ENCODE results near the gene SLC6A9.

Gene SLC6A9

DNA sequence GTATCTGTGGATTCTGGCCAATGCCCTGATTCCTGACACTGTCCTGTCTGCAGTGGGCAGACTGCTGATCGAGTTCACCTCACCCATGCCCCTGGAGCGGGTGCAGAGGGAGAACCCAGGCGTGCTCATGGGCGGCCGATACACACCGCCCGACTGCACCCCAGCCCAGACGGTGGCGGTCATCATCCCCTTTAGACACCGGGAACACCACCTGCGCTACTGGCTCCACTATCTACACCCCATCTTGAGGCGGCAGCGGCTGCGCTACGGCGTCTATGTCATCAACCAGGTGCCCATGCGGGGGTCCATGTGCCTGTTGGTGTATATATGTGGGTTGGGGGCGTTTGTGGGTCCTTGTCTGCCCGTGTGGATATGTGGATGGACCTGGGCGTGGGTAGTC lies 49.6 kb downstream of the SLC6A9 start:
- no peak for TF ChIP-seq CTCF (IDR thresholded peaks at IDR 0.05)
- no peak for DNase-seq
- peaks cover 80% of the 10 kb centered on the region for H3K4me1 Mint-ChIP-seq
- peak overlapping the region; percentile 44 for H3K4me3 Mint-ChIP-seq
- H3K36me3 Mint-ChIP-seq (ENCODE audit: low read depth) = peaks cover 35% of the 10 kb centered on the region
- H3K9me3 Mint-ChIP-seq = no peaks in the 10 kb centered on the region
- H3K27me3 Mint-ChIP-seq (ENCODE audit: low read depth, poor library complexity) = no peaks in the 10 kb centered on the region
- no peak overlapping the region for H3K27ac Mint-ChIP-seq

DNA sequence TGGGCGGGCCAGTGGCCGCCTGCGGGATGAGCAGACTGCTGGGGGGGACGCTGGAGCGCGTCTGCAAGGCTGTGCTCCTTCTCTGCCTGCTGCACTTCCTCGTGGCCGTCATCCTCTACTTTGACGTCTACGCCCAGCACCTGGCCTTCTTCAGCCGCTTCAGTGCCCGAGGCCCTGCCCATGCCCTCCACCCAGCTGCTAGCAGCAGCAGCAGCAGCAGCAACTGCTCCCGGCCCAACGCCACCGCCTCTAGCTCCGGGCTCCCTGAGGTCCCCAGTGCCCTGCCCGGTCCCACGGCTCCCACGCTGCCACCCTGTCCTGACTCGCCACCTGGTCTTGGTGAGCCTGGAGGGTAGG lies 50.1 kb downstream of the SLC6A9 start:
- no peak overlapping the region for H3K27ac Mint-ChIP-seq
- H3K27me3 Mint-ChIP-seq (ENCODE audit: low read depth, poor library complexity) = no peaks in the 10 kb centered on the region
- no peak for TF ChIP-seq CTCF (IDR thresholded peaks at IDR 0.05)
- H3K9me3 Mint-ChIP-seq = no peaks in the 10 kb centered on the region
- peaks cover 80% of the 10 kb centered on the region for H3K4me1 Mint-ChIP-seq
- no peak for DNase-seq
- peaks cover 39% of the 10 kb centered on the region for H3K36me3 Mint-ChIP-seq (ENCODE audit: low read depth)
- no peak overlapping the region for H3K4me3 Mint-ChIP-seq

GRCh38 chr1:43980255-43981134 lies 50.8 kb downstream of the SLC6A9 start:
- peaks cover 33% of the 10 kb centered on the region for H3K36me3 Mint-ChIP-seq (ENCODE audit: low read depth)
- no peaks in the 10 kb centered on the region for H3K27me3 Mint-ChIP-seq (ENCODE audit: low read depth, poor library complexity)
- TF ChIP-seq CTCF (IDR thresholded peaks at IDR 0.05) = no peak
- peaks cover 80% of the 10 kb centered on the region for H3K4me1 Mint-ChIP-seq
- peak overlapping the region; percentile 56 for H3K27ac Mint-ChIP-seq
- peak overlapping the region; percentile 91 for H3K4me3 Mint-ChIP-seq
- no peak for DNase-seq
- no peaks in the 10 kb centered on the region for H3K9me3 Mint-ChIP-seq

GRCh38 chr1:43979528-43980254 lies 51.6 kb downstream of the SLC6A9 start:
- peak; percentile 56 for DNase-seq
- H3K4me3 Mint-ChIP-seq = peak overlapping the region; percentile 91
- H3K9me3 Mint-ChIP-seq = no peaks in the 10 kb centered on the region
- H3K27ac Mint-ChIP-seq = no peak overlapping the region
- H3K4me1 Mint-ChIP-seq = peaks cover 78% of the 10 kb centered on the region
- no peak for TF ChIP-seq CTCF (IDR thresholded peaks at IDR 0.05)
- no peaks in the 10 kb centered on the region for H3K27me3 Mint-ChIP-seq (ENCODE audit: low read depth, poor library complexity)
- H3K36me3 Mint-ChIP-seq (ENCODE audit: low read depth) = peaks cover 30% of the 10 kb centered on the region

GRCh38 chr1:43979261-43979527 lies 52.1 kb downstream of the SLC6A9 start:
- no peak for DNase-seq
- Mint-ChIP-seq H3K27ac (no peak overlapping the region), H3K27me3 (ENCODE audit: low read depth, poor library complexity) (no peaks in the 10 kb centered on the region), H3K9me3 (no peaks in the 10 kb centered on the region), H3K36me3 (ENCODE audit: low read depth) (peaks cover 27% of the 10 kb centered on the region), H3K4me1 (peaks cover 78% of the 10 kb centered on the region), H3K4me3 (no peak overlapping the region)
- TF ChIP-seq CTCF (IDR thresholded peaks at IDR 0.05) = no peak
